Stimulated activated CD4-positive, alpha-beta T cell treated with anti-CD3 and anti-CD28 coated beads, TNF-alpha, amount 100 ng/mL, for 48 hours (primary cell): Measurements from ENCODE around the gene MYL12B.
"Not testable (repeated sequence)": the region's sequence is repeated elsewhere in the genome, so short reads cannot be mapped to it uniquely, and the experiment has no call there.

Experiments
- DNase-seq, 3 donors: peaks; one replicate each; pipeline ENCODE4 v3.0.0-alpha.2; 2020; ENCODE audit warnings: low read depth in 3 of 3

The MYL12B gene

DNA sequence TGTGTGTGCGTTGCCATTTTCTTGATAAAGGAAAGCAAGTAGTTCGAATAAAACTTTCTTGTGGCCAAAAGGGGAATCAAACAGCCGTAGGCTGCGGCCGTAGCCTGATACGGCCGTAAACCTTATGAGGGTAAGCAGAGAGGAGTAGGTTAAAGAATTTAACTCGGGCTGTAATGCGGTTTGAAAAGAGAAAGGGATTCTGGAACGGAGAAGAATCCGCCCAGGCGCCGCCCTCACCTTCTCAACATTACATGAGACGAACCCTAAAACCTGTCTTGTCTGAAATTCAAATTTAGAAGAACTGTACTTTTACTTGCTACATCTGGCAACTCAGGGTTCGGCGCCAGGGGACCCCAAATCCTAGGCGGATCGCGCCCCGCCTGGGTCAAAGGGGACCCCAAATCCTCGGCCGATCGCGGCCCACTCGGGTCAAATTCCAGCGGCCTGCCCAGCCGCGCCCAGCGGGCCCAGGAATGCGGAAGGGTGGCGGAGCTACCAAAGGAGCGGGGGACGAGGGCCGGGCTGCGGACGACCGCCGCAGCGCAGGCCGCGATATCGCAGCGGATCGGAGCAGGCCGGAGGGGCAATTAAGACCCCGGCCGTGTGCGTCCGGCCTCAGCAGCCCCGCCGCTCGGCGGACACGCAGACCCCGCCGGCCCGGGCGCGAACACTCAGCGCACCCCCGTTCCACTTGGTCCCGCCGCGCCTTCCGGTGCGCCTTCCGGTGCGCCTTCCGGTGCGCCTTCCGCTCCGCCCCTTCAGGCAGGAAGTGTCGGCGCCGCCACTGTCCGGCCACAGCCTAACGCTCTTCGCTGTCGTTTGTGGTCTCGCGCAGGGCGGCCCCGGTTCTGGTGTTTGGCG lies at the start of gene MYL12B:
TSS of gene MYL12B (plus strand) at position 761 of the 861 bp plus-strand sequence. CDS start 10,766 bp downstream, outside the sequence.
- peak; percentile 53 to 75 (median 62) for DNase-seq

DNA sequence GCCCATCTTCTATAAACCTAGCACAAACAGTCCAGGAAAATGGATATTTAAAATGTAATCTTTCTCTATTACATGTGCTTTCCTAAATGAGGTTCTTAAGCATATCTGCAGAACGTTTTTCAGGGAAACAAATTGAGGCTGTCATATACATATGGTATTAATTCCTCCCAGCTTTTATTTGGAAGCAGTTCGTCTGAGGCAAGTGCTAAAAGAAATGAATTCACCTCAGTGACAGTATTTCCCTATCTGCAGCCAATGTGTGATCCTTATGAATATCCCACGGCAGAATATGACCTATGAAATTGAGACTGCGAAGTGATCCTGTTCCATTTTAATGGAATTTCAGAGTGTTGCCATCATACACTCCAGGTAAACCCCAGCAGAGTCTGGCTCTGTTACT lies 49.3 kb upstream of the MYL12B start:
- no peak for DNase-seq

DNA sequence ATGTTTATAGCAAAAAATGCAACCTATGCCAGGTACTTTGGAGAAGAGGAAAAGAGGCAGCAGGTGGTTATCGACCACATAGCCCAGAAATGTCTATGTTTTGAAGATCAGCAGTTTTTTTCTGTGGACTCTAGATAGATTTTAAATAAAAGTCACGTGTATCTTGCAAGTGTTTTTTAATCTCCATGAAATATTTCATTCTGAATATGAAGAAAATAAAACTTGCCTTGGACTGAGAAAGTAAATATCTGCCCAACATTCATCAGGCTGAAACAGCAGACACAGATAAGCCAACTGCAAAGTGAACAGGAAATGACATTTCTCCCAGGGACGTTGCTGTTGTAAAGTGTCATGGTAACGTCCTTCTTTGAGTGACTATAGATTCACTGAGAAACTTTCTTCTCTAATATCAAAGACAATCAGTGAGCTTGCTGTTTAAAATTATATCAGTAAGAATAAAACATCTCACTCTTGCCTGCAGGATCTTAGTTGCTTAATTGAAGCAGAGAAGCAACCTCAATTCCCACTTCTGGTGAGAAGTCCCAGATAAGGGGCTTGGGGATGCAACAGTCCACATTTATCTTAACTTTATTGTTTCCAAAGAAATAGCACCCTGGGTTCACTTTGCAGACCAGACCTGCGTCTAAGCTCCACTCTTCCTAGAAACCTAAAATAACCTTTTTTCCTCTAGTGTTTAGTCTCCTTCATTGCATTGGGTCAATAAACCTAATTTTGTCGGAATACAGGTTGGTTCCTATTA lies 48.5 kb upstream of the MYL12B start:
- DNase-seq = no peak

DNA sequence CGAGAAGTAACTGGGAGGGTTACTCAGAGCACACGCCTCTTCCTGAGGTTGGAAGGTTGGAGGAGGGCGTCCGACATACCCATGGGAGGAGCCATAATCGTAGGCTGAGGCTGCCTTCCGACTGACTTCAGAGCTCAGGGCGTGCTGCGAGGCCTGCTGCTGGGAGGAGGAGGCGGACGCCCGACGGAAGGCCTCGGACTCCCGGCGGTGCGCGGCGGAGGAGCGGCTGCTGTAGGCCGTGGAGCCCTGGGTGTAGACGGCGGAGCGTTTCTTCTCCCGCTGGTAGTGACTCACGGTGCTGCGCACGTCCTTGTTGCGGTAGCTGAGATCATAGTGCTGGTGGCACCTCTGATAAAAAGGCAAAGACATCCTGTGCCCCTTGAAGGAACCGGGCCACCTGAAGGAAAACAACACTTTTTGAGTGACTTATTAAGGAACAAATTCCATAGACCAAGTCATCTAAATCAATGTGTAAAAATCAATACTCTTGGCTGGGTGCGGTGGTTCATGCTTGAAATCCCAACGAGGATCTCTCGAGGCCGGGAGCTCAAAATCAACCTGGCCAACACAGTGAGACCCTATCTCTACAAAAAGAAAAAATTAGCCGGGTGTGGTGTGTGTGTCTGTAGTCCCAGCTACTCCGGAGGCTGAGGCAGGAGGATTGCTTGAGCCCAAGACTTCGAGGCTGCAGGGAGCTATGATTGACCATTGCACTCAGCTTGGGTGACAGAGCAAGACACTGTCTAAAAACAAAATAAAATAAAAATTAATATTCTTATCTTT lies 46.9 kb upstream of the MYL12B start:
- no peak for DNase-seq

DNA sequence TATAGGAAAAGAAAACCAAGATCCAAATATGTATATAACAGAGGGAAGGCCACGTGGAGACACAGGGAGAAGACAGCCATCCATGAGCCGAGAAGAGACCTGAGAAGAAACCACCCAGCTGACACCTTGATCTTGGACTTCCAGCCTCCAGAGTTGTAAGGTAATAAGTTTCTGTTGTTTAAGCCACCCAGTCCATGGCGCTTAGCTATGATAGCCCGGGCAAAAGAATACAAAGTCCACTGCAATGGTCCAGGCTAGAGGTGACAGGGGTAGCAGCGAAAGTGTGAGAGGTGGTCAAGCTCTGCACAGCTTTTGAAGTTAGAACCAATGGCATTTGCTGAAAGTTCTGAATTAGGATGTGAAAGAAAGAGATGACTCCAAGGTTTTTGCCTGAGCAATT lies 44.9 kb upstream of the MYL12B start:
- DNase-seq = no peak

DNA sequence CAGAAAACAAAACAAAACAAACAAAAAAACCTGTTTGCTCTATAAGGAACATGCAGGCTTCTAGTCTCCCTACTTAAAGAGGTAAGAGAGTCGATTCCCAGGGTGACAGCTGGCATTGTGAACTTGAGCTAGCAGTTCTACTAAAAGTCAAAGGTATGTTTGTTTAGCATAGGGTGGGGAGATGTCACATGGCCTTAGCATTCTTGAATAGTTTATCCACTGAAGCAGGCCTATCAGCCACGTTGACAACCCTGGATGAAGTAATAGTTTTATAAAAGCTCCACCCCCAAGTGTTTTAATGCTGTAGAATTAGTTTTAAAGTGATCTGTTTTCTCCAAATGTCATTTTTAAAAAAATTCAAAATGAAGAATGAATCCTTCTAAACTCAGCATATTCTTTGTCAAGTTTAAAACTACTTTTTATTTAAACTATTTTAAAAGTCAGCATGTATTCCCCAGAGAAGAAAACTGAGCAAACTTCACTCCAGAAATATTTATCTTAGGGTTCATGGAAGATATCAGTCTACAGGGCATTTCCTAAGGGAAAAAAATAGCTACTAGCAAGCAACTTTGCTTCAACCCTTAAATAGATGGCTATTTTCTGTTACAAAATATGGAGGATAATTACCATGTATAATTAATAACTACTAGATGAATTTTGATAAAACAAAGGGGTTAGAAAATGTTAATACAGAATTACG lies 43.8 kb upstream of the MYL12B start:
- no peak for DNase-seq

DNA sequence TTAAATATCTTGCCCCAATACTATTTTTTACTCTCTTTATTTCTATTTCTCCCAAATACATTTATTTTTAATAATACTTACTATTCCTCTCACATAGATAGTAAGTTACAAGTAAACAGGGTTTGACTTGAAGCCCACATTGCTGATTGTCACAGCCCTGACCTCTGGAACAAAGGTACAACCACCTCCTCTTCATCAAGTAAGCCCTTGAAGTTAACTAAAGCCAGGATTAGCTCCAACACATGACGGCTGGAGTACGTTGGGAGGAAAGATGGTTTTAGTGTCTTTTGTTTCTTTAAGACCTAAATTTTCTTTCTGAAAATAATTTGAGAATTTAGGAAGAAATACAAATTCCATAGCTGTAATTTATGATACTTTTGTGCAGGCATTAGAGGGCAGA lies 43.1 kb upstream of the MYL12B start:
- no peak for DNase-seq

DNA sequence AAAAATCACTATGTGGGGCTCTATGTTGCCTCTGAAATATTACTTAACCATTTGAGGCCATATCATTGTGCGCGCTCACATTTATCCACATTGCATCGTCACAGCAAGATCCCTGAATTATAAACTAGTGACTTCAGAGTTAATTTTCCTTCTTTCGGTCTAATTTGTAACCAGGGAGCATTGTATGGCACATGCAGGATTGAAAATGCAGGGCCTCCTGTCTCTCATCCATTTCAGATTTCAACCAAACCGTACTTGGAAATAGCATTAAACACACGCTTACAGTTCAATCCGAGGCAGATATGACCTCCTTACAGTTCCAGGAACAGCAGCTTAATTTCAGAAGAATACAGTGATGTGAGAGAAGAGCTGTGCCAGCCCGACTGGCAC lies 42.7 kb upstream of the MYL12B start:
- no peak for DNase-seq

DNA sequence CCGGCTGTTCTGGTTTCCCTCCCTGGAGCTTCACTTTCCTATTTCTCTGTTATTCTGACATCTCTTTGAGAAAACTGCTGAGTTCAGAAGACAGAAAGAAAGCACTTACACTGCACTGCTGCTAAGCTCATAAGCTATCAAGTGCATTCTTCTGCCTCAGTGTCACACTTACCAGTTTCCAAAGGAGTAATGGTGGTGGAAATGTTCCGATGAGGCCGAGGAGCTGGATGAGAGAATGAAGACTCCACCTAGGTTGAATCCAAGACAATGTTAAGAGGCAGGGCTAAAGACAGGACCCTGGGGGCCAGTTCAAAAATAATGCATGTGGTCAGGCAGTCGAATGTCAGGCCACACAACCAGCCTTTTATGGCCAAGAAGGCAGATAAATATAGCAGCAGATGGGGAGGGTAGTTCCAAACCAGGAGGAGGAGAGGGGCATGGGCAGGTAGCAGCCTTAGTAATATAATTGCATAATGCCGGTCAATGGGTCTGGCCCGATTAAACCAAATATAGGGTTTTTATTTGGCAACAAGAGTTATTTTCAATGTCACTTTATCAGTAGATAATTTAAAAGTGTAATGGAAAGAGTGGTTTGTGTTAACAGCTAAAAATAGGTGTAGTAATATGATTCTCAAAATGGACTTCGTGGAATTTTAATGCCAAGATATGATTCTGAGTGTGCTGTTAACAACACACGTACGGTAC lies 42.1 kb upstream of the MYL12B start, which contains the start of gene MYOM1:
TSS of gene MYOM1 (minus strand) at position 338 of the 705 bp plus-strand sequence. CDS start 4,745 bp downstream, outside the sequence.
- no peak for DNase-seq

DNA sequence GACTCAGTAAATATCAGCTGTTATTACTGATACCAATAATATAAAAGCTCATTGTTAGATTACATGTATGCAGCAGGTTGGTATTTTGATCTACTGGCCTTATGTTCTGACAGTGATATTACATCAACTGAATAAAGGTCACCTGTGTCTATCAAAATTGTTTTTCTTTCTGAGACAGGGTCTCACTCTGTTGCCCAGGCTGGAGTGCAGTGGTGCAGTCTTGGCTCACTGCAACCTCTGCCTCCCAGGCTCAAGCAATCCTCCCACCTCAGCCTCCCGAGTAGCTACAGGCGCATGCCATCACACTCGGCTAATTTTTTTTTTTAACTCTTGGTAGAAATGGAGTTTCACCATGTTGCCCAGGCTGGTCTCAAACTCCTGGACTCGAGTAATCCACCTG lies 41.1 kb upstream of the MYL12B start:
- DNase-seq = not testable (repeated sequence)

DNA sequence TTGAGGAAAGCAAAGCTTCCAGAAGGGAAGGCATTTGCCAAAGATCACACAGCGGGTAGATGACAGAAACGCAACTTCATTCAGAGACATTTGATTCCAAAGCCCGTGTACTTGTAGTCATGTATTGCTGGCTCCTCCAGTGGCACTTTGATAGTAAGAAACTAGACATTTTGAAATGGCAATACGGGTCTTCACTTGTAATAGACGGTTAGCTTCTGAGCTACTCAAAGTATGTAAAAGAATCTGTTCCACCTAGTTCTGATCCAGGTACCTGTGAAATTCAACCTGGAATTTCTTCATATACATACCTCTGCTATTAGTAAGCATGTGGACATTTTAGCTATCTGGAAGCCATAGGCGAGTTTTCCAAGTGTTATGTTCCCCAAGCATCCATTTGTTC lies 40.4 kb upstream of the MYL12B start:
- DNase-seq = no peak

DNA sequence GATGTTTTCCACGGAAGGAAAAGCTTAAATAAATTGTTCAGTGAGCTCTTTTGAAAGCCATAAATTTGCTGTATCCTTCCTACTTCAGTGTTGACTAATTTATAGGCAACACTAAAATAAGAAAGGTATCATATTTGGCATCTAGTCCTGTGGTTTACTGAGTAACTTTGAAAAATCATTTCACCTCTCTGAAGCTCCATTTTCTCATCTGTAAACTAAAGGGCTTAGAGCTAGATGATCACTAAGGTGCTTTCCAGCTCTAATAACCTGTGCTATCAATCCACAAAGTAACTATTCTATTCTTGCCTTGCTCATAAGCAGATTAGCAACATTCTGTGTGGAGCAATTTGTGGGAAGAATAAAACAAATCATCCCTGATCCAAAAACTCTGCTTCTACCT lies 38.6 kb upstream of the MYL12B start:
- DNase-seq = no peak

DNA sequence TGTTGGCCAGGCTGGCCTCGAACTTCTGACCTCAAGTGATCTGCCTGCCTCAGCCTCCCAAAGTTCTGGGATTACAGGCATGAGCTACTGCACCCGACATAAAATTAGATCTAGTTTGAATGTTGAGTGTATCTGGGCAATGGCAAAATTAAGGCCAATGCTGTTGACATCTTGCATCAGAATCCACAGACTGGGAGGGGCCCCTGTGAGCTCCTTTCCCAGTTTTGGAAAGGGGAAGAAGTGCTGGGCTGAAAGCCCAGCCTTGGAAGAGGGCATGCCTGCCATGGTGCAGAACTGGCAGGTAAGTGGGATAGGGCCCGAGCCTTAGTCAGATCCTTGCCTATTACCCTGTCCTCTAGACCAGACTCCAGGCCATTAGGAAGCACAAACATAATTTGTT lies 37.7 kb upstream of the MYL12B start:
- DNase-seq = no peak

DNA sequence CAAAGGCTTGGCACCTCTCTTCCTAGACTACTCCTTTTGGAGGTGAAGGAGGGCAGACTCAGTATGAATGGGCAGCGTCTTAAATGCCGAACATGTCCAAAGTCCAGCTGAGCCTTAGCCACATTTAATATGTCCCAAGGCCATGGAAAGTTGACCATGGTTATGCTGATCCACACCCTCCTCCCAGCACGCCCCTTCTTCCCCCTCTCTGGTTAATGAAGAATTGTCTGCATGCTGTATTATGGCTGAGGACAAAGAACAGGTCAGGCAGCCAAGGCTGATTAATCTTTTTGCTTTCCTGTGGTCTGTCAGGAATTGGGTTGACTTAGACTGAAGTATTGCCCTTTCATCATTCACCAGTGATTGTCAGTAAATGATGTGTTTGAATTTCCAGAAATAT lies 36.3 kb upstream of the MYL12B start:
- no peak for DNase-seq

DNA sequence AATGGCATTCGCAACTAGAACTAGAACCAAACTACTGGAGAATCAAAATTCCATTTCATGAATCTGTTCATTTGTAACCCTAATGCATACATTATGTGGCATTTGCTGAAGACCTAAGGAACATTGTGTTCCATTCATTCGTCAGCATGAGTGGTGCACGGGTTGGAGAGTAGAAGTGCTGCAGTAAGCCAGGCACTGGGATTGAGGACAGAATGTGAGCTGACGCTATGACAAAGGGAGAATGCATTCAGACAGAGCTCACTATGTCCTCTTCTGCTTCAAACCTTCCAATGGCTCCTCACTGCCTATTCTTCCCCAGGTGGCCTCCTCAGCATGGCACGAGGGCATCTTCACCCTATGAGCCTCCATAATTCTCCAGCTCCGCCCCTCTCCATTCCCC lies 35.9 kb upstream of the MYL12B start:
- no peak for DNase-seq

DNA sequence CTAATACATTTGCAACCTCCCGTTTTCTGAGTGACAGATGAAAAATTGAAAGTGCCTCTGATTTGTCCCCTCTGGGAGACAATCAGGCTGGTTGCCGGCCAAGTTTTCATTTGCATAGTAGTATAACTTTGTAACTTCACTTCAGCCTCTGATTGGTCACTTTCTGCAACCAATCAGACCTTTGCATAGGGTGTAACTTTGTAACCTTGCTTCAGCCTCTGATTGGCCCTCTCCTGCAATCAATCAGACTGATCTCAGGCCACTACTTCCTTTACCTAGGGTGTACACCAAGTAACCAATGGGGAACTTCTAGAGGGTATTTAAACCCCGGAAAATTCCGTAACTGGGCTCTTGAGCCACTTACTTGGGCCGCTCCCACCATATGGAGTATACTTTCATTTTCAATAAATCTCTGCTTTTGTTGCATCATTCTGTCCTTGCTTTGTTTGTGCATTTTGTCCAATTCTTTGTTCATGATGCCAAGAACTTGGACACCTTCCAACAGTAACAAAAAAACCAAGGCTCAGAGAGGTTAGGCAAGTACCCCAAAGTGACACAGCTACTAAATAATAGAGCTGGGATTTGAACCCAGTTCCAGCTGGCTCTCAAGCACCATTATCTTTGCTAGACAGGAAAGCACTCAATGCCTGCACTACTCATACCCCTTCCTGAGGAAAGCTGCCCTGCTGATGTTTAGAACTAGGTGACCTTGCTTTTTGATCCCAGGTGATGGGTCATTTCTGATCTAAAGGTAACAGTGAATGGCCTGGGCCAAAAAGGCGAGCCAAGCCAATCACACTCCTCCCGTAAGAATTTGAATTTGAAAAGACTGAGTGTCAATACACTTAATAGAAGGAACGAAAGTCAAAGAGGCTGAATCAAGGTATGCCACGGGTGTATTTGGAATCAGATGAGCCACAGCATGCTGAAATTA lies 31.3 kb upstream of the MYL12B start:
- no peak for DNase-seq

DNA sequence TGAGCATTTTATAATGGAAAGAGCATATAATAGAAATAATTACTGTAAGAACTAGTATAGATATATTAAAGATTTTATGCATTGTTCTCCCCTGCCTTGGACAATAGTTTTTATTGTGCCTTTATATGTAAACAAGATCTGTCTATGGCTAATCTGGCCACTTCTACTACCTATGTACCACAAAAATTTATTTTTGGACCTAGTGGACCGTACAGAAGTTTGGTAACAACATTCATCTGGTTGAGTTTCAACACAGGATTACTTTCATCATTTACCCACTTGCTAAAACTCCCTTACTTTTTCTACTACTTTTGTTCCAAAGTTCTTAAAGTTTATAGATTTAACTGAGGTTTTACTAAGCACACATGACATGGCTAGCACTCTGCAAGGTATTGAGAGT lies 28.9 kb upstream of the MYL12B start:
- no peak for DNase-seq

DNA sequence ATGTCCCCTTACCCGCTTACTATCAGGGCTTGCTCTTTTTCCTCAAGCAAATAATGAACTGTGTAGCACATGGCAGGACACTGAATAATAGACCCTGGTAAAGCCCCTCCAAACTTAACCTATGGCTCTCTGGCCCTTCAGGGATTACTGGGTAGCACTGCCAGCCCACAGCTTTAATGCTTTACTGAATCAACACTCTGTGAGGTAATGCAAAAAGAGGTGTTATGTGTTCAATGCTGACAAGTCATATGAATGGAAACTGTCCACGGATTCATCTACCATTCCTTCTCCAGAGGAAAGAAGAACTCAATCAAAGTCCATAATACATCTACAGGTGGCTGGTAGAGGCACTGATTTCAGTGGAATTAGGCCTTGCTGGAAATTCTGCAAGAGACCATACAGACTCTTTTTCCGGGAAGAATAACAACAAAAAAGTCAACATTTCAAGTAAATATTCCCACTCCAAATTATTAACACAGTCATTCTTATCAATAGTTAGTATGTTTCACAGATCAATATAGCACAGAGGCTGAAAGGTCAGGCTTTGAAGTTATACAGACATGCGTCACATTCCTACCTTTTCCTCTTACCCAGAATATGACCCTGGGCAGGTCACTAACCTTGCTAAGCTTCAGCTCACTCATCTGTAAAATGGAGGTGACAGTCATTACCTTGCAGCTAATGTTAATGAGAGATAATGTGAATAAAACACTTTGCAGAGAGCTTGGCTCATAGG lies 28.3 kb upstream of the MYL12B start:
- DNase-seq = no peak

DNA sequence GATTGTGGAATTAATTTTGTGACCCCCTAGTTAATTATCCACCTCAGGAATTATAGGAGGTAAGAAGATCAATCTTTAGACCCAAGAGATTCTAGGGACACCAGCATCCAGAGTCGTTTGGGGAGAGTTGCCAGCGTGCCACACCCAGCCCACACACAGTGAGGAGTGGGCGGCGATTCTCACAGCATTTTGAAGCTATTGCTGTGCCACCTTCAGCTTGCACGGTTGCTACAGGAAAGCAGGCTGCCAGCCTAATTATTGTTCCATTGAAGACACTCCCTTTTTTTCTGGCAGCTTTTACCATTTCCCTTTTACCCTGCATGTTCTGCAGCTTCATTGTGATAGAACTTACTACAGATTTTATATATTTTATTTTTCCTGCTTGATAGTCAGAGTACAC lies 27.5 kb upstream of the MYL12B start:
- DNase-seq = no peak
